ENCODE results near the gene TMEM121.

TMEM121 gene

GRCh38 chr14:105487449-105487985 lies 38.9 kb upstream of the TMEM121 start:
- DNase-seq = peak; percentile 33 to 66

GRCh38 chr14:105487986-105488777 lies 38.2 kb upstream of the TMEM121 start:
- no peak for DNase-seq

DNA sequence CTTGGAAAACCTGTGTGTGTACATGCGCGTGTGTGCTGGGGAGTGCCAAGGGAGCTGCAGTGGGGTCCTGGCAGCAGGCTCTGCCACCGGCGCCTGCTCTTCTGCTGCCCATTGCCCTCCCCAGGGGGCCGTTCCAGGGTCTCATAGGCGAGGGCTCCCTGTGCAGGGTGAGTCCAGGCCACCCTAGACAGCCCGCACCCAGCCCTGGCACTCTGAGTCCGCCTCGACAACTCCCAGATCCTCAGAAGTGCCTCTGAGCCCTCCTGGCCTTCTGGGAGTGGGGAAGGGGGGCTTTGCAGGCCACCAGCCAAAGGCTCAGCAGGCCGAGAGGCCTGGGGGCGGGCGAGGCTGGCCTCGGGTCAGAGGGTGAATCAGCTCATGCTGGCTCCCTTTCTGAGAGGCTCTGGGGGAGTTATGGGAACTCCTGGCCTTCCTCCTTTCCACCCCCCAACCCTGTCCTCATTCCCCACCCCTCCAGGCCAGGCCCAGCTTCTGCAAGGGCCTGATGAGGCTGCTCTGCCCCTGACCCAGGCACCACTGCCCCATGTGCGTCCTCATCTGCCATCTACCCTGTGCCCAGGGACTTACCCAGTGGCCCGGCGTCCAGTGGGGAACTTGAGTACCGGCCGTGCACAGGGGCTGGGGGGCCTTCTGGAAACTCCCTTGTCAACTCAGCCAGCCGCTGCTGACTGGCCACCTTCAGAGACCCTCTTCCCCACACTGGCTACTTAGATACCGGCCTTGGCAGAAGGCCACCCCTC lies 37.4 kb upstream of the TMEM121 start:
- DNase-seq = no peak

DNA sequence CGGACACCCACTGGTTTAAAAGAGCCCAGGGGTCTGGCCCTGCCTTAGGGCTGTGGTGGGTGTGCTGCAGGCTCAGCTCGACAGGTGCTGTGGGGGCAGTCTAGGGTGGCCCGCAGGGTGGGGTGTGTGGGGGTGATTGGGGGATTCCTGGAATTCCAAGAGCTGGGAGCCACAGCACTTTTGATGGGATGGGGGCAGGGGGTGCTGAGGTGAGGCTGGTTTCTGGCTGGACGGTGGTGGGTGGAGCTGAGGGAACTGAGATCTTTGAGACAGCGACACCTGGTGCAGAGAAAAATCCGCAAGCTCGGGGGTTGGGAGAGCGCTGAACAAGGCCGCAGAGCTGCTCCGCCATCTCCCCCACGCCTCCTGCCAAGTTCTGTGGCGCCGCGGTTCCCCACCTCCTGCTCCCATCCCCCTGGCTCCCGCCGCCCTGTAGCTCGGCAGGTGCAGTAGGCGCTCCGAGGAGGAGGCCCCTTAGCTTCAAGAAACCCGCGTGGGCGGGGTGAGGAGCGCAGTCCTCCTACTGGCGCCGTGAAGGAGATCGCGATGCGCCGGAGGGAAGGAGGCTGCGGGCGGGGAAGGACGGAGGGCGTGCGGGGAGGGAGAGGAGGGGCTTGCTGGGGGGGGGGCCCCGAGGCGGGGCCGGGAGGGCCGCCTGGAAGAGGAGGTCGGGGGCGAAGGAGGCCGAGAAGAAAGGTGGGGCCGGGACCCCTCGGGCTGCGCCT lies 36.7 kb upstream of the TMEM121 start:
- peak; percentile 71 to 84 for DNase-seq

- DNase-seq = peak in 1 of 2 donors; percentile 73
These were observed 36.2 kb upstream of the TMEM121 start for GRCh38 chr14:105490267-105490571.

- peak; percentile 99 to 100 for DNase-seq
These were observed 35.6 kb upstream of the TMEM121 start, which contains the start of gene TEDC1 for GRCh38 chr14:105490572-105491365. Gene TEDC1 (plus strand): TSS chr14:105491246. CDS start chr14:105491376, 130 bp downstream.

GRCh38 chr14:105491366-105491973 lies 34.9 kb upstream of the TMEM121 start:
- peak; percentile 42 to 70 for DNase-seq

- no peak for DNase-seq
These were observed 34.1 kb upstream of the TMEM121 start for GRCh38 chr14:105492031-105492970.

- DNase-seq = no peak
These were observed 33.2 kb upstream of the TMEM121 start for GRCh38 chr14:105492971-105493871.

DNA sequence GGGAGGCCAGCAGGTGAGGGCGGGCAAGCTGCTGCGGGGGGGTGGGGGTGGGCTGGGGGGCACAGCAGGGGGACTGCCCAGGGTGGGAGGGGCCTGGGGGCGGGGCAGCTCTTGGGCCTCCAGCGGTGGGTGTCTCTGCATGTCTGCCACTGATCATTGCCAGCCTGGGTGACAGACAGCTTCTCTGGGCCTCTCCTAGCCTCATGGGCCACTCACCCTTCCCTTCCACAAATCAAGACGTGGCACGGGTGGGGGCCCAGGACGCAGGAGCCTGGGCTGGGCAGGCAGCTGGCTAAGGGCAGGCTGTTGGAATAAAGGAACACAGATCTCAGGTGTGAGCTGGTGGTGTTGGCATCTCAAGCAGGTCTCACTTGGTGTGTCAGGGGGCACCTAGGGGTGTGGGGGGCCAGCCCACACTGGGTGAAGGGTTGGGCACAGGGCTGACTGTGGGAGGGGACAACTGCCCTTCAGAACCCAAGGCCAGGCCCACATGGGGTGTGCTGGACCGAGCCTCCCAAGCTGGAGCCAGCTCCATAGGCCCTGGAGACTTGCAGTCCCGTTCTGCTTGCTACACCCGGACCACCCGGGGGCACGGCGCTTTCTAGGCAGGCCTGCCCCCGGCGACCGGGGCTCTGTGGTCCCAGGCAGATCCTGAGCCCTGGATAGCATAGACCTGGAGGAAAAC lies 32.3 kb upstream of the TMEM121 start:
- DNase-seq = no peak

- no peak for DNase-seq
These were observed 31.8 kb upstream of the TMEM121 start for GRCh38 chr14:105494606-105494929.

DNA sequence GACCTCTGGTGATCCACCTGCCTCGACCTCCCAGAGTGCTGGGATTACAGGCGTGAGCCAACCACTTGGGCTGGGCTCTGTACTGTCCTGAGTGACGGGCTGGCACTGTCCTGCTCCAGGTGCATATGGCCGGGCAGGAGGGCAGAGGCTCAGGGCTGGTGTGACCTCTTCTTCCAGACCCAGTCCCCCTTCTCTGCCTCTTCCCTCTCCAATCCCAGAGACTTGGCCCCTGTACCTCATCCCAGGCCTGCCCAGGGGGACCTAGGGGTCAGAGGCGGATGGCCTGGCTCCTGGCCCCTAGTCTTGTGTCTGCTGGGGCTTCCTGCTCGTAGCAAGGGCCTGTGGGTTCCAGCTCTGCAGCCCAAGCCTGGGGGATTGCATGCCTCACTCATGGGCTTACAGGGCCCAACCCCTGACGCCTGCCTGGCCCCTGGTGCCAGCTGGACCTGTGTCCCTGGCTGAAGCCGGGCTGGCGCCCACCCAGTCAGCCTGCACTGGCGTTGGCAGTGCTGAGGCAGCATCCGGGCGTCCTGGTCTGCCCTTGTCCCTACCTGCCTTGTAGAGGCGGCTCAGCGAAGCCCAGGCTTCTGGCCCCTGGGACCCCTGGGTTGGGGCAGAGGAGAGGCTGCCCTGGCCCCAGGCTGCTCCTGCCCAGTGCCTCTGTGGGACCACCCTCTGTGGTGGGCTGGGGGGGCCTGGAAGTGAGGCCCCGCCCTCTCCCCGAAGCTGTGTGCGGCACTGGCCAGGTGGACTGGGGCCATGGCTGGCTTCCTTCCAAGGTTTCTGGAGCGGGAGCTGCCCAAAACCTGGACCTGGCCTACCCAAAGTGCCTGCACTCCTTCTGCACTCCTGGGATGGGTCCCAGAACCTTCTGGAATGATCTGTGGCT lies 31.0 kb upstream of the TMEM121 start:
- DNase-seq = no peak

GRCh38 chr14:105495990-105496830 lies 30.2 kb upstream of the TMEM121 start:
- no peak for DNase-seq

DNA sequence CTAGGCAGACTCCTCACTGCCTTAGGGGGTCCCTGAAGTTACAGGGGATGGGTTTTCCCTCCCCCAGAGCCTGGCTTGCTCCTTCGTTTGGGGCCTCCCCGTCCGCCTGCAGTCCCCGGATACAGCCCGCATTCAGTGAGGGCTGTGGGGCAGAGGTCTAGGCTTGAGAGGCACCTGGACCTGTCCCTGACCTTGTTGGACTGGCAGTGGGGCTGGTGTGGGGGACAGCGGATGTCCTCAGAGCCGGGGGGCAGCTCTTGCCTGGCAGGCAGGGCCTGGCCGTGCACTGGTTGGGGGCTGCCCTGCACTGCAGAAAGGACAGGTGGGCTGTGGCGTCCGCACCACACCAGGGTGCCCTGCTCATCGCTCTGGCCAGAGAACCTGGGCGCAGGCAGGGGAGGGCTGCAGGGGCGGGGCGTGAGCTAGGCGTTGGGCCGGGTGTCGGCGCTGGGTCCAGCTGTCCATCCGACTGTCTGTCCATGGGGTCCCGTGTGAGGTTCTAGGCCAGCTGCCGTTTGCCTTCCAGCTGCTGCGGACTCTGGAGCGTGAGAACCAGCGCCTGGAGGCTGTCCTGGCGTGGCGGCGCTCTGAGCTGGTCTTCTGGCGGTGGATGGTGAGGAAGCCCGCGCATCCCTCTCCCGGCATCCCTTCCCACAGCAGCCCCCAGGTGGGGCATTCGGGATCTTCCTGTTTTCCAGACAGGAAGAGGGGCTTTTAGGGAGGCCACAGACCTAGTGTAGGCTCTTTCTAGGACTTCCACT lies 29.4 kb upstream of the TMEM121 start:
- no peak for DNase-seq

- DNase-seq = no peak
These were observed 28.5 kb upstream of the TMEM121 start for GRCh38 chr14:105497671-105498429.
